DOHH2 (cell line): Measurements from ENCODE around the gene OXCT1.

Experiments
- H3F3A ChIP-seq: fragments of 200-600 bp; sonication (generic), shearing (Covaris generic); 2 replicates; pipeline ENCODE4 v1.6.0; 2016; ENCODE audit warnings: antibody characterized with exemption, mild to moderate bottlenecking; ENCODE audit not compliant: control insufficient read depth, insufficient read depth
- H3K27ac ChIP-seq: fragments of 200-600 bp; sonication (generic); 2 replicates; pipeline ENCODE4 v1.5.1; 2014; ENCODE audit warnings: low read depth, mild to moderate bottlenecking, low read length, moderate library complexity
- H3K27me3 ChIP-seq: fragments of 200-600 bp; sonication (generic); 2 replicates; pipeline ENCODE4 v1.6.1; 2014; ENCODE audit warnings: mild to moderate bottlenecking, low read length, mixed read lengths; ENCODE audit not compliant: control insufficient read depth
- H3K36me3 ChIP-seq: fragments of 200-600 bp; sonication (generic); 2 replicates; pipeline ENCODE4 v1.6.1; 2014; ENCODE audit warnings: mild to moderate bottlenecking, low read length, moderate library complexity, mixed read lengths; ENCODE audit not compliant: control insufficient read depth
- H3K4me1 ChIP-seq: fragments of 200-600 bp; sonication (generic); 2 replicates; pipeline ENCODE4 v1.6.1; 2014; ENCODE audit warnings: mild to moderate bottlenecking, low read length, mixed read lengths; ENCODE audit not compliant: control insufficient read depth
- H3K4me2 ChIP-seq: fragments of 200-600 bp; sonication (generic); 2 replicates; pipeline ENCODE4 v1.6.0; 2014; ENCODE audit warnings: mild to moderate bottlenecking, low read length, moderate library complexity
- H3K4me3 ChIP-seq: fragments of 200-600 bp; sonication (generic); 2 replicates; pipeline ENCODE4 v1.5.1; 2014; ENCODE audit warnings: mild to moderate bottlenecking, low read length, mixed read lengths
- H3K79me2 ChIP-seq: fragments of 200-600 bp; sonication (generic); 2 replicates; pipeline ENCODE4 v1.6.1; 2014; ENCODE audit warnings: mild to moderate bottlenecking, low read length, mixed read lengths; ENCODE audit not compliant: control insufficient read depth
- H3K9me2 ChIP-seq: fragments of 200-600 bp; sonication (generic); replicated peaks from 2 replicates; pipeline ENCODE4 v1.6.1; 2014; ENCODE audit warnings: mild to moderate bottlenecking, low read length, mixed read lengths; ENCODE audit not compliant: control insufficient read depth
- H3K9me3 ChIP-seq: fragments of 200-600 bp; sonication (generic); 2 replicates; pipeline ENCODE4 v1.6.1; 2014; ENCODE audit warnings: antibody characterized with exemption, low read length, mixed read lengths; ENCODE audit not compliant: control insufficient read depth, insufficient read depth
- H4K20me1 ChIP-seq: fragments of 200-600 bp; sonication (generic); 2 replicates; pipeline ENCODE4 v1.6.0; 2014; ENCODE audit warnings: low read depth, mild to moderate bottlenecking, antibody characterized with exemption, low read length, moderate library complexity; ENCODE audit not compliant: control insufficient read depth, insufficient read depth
- CTCF ChIP-seq: fragments of 200-600 bp; sonication (generic); IDR thresholded peaks from one replicate; pipeline ENCODE4 v1.5.1; 2014; ENCODE audit warnings: antibody characterized with exemption, mild to moderate bottlenecking, low read depth, low read length; ENCODE audit not compliant: poor library complexity, severe bottlenecking
- EZH2phosphoT487 ChIP-seq: fragments of 200-600 bp; sonication (generic); IDR thresholded peaks from 2 replicates; pipeline ENCODE4 v1.6.1; 2017; ENCODE audit warnings: borderline replicate concordance, mild to moderate bottlenecking, antibody characterized with exemption, low read length, moderate library complexity, mixed read lengths

Gene OXCT1

GRCh38 chr5:41896230-41896629, 26.0 kb upstream of the OXCT1 start:
- no peaks in the 10 kb centered on the region for H4K20me1 ChIP-seq
- H3K79me2 ChIP-seq: no peaks in the 10 kb centered on the region
- H3F3A ChIP-seq: no peaks in the 10 kb centered on the region
- no peaks in the 10 kb centered on the region for H3K36me3 ChIP-seq
- H3K4me3 ChIP-seq: no peak overlapping the region
- H3K9me2 ChIP-seq: no peaks in the 10 kb centered on the region
- H3K4me1 ChIP-seq: no peaks in the 10 kb centered on the region
- no peaks in the 10 kb centered on the region for H3K9me3 ChIP-seq
- H3K27me3 ChIP-seq: peaks cover 16% of the 10 kb centered on the region
- no peak overlapping the region for H3K4me2 ChIP-seq
- H3K27ac ChIP-seq: no peak overlapping the region
- TF ChIP-seq EZH2phosphoT487 (no peak), CTCF (no peak)

- Histone ChIP-seq H3K27me3 (peaks cover 16% of the 10 kb centered on the region), H3K4me2 (no peak overlapping the region), H3K9me2 (no peaks in the 10 kb centered on the region), H3K9me3 (no peaks in the 10 kb centered on the region), H4K20me1 (no peaks in the 10 kb centered on the region), H3K4me3 (no peak overlapping the region), H3K79me2 (no peaks in the 10 kb centered on the region), H3K36me3 (no peaks in the 10 kb centered on the region), H3K27ac (no peak overlapping the region), H3K4me1 (no peaks in the 10 kb centered on the region), H3F3A (no peaks in the 10 kb centered on the region)
- no peak for TF ChIP-seq EZH2phosphoT487
- no peak for TF ChIP-seq CTCF
Observed at GRCh38 chr5:41893074-41893851, 23.0 kb upstream of the OXCT1 start.

- Histone ChIP-seq H3K4me1 (no peaks in the 10 kb centered on the region), H3K4me3 (no peak overlapping the region), H3K9me2 (no peaks in the 10 kb centered on the region), H3K27me3 (peaks cover 16% of the 10 kb centered on the region), H3K36me3 (no peaks in the 10 kb centered on the region), H3F3A (no peaks in the 10 kb centered on the region), H3K4me2 (no peak overlapping the region), H3K9me3 (no peaks in the 10 kb centered on the region), H4K20me1 (no peaks in the 10 kb centered on the region), H3K79me2 (no peaks in the 10 kb centered on the region), H3K27ac (no peak overlapping the region)
- no peak for TF ChIP-seq EZH2phosphoT487
- TF ChIP-seq CTCF: no peak
Observed at GRCh38 chr5:41892031-41892430, 21.8 kb upstream of the OXCT1 start.
